GM19463 (cell line): ENCODE data around the gene ANKRD62.
"Not testable (repeated sequence)": the region's sequence is repeated elsewhere in the genome, so short reads cannot be mapped to it uniquely, and the experiment has no call there.

Experiments used
- ATAC-seq: cut with Tn5 transposase; IDR thresholded peaks from one replicate; pipeline ENCODE4 v1.9.1; 2021; ENCODE audit warnings: mild to moderate bottlenecking, moderate library complexity; ENCODE audit not compliant: unreplicated experiment

ANKRD62 gene

GRCh38 chr18:12065397-12065796 lies 28.2 kb upstream of the ANKRD62 start:
- no peak for ATAC-seq

GRCh38 chr18:12066910-12067511 lies 26.6 kb upstream of the ANKRD62 start:
- no peak for ATAC-seq

- ATAC-seq: no peak
Measured at GRCh38 chr18:12067671-12068070, 26.0 kb upstream of the ANKRD62 start.

- not testable (repeated sequence) for ATAC-seq
Measured at GRCh38 chr18:12068316-12068949, 25.2 kb upstream of the ANKRD62 start.

GRCh38 chr18:12068950-12069320 lies 24.7 kb upstream of the ANKRD62 start:
- ATAC-seq: no peak

GRCh38 chr18:12071066-12071465 lies 22.6 kb upstream of the ANKRD62 start:
- not testable (repeated sequence) for ATAC-seq

GRCh38 chr18:12072996-12073395 lies 20.6 kb upstream of the ANKRD62 start:
- no peak for ATAC-seq

GRCh38 chr18:12074736-12075135 lies 18.9 kb upstream of the ANKRD62 start:
- ATAC-seq: no peak

GRCh38 chr18:12076424-12077140 lies 17.1 kb upstream of the ANKRD62 start:
- ATAC-seq: no peak

GRCh38 chr18:12077994-12078393 lies 15.6 kb upstream of the ANKRD62 start:
- ATAC-seq: not testable (repeated sequence)

- ATAC-seq: no peak
Measured at GRCh38 chr18:12079491-12080237, 14.0 kb upstream of the ANKRD62 start.

- ATAC-seq: no peak
Measured at GRCh38 chr18:12085136-12085535, 8.5 kb upstream of the ANKRD62 start.

GRCh38 chr18:12085786-12086185 lies 7.9 kb upstream of the ANKRD62 start:
- ATAC-seq: no peak

- ATAC-seq: no peak
Measured at GRCh38 chr18:12086249-12086648, 7.4 kb upstream of the ANKRD62 start.

GRCh38 chr18:12086677-12087470 lies 6.8 kb upstream of the ANKRD62 start:
- ATAC-seq: no peak

- ATAC-seq: no peak
Measured at GRCh38 chr18:12087471-12088025, 6.1 kb upstream of the ANKRD62 start.

- no peak for ATAC-seq
Measured at GRCh38 chr18:12088096-12088495, 5.5 kb upstream of the ANKRD62 start.

- no peak for ATAC-seq
Measured at GRCh38 chr18:12088731-12089375, 4.8 kb upstream of the ANKRD62 start.

GRCh38 chr18:12091538-12092141 lies 2.0 kb upstream of the ANKRD62 start:
- ATAC-seq: no peak
